ENCODE measurements around the gene TTC23.

GRCh38 chr15:99250494-99250856 lies 1.1 kb upstream of the TTC23 start:
- TF ChIP-seq ZC3H11A (IDR thresholded peaks at IDR 0.05; ENCODE audit: low read depth, low read length) (no peak), CHD2 (IDR thresholded peaks at IDR 0.05; ENCODE audit: low read depth, low read length) (no peak), ESRRA (IDR thresholded peaks at IDR 0.05; ENCODE audit: borderline replicate concordance, low read depth) (no peak)

Data from K562 (cell line).